Measurements from ENCODE around the gene LMAN1L. TPM values are rescaled to one million over a fixed set of nuclear protein-coding genes. Genes with fewer than 3 reads are reported as not detected.

The LMAN1L gene
- total RNA-seq, 6 experiments from 2014 or later, result not detected

DNA sequence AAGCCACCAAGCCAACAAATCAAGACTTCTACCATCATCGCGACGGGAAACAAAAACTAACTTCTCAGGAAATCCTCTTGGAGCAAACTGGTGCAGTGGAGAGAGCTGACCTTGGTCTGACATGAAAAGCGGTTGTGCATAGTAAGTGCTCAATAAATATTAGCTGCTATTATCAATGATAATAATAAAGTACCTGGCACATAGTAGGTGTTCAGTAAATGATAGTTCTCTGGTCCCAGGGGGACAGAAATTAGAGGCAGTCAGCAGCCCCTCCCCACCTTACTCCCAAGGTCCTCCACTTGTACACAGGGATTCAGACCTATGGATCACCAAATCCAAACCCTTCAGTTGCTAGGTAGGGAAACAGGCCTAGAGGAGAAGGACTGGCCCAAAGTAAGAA lies 36.7 kb upstream of the LMAN1L start:
- Mint-ChIP-seq H3K36me3 (ENCODE audit: low read depth) (no peaks in the 10 kb centered on the region), H3K9me3 (no peaks in the 10 kb centered on the region), H3K27ac (no peak overlapping the region), H3K4me1 (ENCODE audit: low read depth) (peaks cover 26% of the 10 kb centered on the region), H3K4me3 (no peak overlapping the region), H3K27me3 (ENCODE audit: insufficient read depth) (peaks cover 6% of the 10 kb centered on the region)
- TF ChIP-seq, protein P1, sequence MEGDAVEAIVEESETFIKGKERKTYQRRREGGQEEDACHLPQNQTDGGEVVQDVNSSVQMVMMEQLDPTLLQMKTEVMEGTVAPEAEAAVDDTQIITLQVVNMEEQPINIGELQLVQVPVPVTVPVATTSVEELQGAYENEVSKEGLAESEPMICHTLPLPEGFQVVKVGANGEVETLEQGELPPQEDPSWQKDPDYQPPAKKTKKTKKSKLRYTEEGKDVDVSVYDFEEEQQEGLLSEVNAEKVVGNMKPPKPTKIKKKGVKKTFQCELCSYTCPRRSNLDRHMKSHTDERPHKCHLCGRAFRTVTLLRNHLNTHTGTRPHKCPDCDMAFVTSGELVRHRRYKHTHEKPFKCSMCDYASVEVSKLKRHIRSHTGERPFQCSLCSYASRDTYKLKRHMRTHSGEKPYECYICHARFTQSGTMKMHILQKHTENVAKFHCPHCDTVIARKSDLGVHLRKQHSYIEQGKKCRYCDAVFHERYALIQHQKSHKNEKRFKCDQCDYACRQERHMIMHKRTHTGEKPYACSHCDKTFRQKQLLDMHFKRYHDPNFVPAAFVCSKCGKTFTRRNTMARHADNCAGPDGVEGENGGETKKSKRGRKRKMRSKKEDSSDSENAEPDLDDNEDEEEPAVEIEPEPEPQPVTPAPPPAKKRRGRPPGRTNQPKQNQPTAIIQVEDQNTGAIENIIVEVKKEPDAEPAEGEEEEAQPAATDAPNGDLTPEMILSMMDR (IDR thresholded peaks at IDR 0.05), result no peak
- DNase-seq, result no peak

DNA sequence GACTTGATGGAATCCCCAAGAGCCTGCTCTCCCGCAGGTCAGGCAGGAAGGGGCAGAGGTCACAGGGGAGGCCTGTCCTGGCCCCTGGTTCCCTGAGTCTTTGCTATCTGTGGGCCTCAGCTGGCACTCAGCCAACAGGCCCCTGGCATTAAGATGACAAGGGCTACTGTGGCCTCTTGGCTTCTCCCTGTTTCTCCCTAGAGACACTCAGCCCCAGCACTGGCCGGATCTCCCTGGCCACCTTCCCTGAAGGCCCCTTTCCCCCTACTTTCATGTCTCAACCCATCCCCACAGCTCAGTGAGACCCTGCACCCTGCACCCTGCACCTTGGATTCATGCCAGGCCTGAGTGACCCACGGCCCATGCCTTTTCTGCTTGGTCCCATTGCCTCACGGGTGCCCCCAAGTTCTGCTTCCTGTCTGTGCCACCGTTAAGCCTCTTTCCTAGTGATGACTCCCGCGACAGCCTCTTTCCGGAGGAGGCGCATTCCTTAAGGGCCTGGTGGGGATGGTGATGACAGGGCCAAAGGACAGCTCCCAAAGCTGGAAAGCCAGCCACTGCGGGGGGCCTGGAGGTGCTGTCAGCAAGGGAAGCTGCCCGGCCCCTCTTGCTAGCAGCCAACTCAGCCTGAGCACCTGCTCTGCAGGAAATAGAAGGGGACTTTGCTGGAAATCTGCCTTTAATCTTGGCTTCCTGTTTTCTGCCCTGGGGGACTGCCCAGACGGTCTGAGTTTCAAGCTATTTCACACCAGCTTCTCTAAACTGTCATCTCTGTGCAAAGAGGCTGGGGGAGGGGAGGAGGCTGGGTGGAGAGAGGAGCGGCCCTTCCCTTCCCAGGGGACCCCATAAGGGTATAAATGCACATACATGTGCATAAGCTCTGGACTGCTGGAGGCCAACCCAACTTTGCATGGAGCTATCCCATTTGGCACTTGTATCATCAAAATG lies 35.5 kb upstream of the LMAN1L start:
- DNase-seq, result no peak
- TF ChIP-seq, protein P1 (IDR thresholded peaks at IDR 0.05), result no peak
- Mint-ChIP-seq H3K9me3 (no peaks in the 10 kb centered on the region), H3K36me3 (ENCODE audit: low read depth) (no peaks in the 10 kb centered on the region), H3K4me3 (no peak overlapping the region), H3K27ac (no peak overlapping the region; the same call in 1 of the 2 replicates), H3K4me1 (ENCODE audit: low read depth) (peaks cover 34% of the 10 kb centered on the region), H3K27me3 (ENCODE audit: insufficient read depth) (peaks cover 6% of the 10 kb centered on the region)

DNA sequence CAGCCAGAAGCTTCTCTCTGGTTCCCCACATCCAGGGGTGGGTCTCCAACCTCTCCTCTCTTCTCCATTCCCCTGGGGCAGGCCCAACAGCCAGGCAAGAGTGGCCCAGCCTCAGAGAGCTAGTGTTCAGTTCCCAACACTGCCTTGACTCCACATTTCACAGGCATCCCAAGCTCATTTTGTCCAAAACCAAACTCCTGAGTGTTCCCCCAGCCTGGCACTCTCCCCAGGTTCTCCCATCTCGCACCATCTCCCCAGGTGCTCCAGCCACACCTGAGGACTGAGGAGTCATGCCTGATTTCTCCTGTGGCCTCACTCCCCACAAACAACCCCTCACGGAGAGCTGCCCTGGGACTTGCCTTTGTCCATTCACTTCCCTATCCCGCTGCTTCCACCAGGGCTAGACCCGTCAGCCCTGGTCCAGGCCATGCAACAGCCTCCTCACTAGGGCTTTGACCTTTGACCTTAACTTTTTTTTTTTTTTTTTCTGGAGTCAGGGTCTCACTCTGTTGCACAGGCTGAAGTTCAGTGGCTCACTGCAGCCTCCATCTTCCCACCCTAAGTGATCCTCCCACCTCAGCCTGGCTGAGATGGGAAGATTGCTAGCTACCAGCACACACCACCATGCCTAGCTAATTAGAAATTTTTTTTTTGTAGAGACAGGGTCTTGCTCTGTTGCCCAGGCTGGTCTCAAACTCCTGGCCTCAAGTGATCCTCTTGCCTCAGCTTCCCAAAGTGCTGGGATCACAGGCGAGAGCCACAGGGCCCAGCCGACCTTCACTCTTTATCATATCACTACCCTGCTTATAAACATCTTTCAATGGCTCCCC lies 34.7 kb upstream of the LMAN1L start:
- no peak for DNase-seq
- H3K4me3 Mint-ChIP-seq, result no peak overlapping the region
- H3K27ac Mint-ChIP-seq, result no peak overlapping the region
- H3K36me3 Mint-ChIP-seq (ENCODE audit: low read depth), result no peaks in the 10 kb centered on the region
- TF ChIP-seq, protein P1 (IDR thresholded peaks at IDR 0.05), result no peak
- H3K27me3 Mint-ChIP-seq (ENCODE audit: insufficient read depth), result peaks cover 5% of the 10 kb centered on the region
- H3K9me3 Mint-ChIP-seq, result no peaks in the 10 kb centered on the region
- peaks cover 37% of the 10 kb centered on the region for H3K4me1 Mint-ChIP-seq (ENCODE audit: low read depth)

DNA sequence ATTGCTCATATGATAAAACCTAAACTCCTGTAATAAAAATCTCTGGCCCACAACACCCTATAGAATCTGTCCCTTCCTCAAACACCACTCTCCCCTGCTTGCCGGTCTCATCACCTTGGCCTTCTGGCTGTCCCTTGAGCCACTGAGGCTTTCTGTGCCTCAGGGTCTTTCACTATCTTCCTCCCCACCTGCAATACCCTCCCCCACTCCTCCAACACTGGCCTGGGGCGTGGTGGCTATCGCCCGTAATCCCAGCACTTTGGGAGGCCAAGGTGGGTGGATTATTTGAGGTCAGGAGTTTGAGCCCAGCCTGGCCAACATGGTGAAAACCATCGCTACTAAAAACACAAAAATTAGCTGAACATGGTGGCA lies 34.0 kb upstream of the LMAN1L start:
- H3K27me3 Mint-ChIP-seq (ENCODE audit: insufficient read depth), result peaks cover 2% of the 10 kb centered on the region
- H3K27ac Mint-ChIP-seq, result no peak overlapping the region
- H3K4me1 Mint-ChIP-seq (ENCODE audit: low read depth), result peaks cover 43% of the 10 kb centered on the region
- no peaks in the 10 kb centered on the region for H3K9me3 Mint-ChIP-seq
- TF ChIP-seq, protein P1 (IDR thresholded peaks at IDR 0.05), result no peak
- no peak for DNase-seq
- H3K4me3 Mint-ChIP-seq, result no peak overlapping the region
- H3K36me3 Mint-ChIP-seq (ENCODE audit: low read depth), result no peaks in the 10 kb centered on the region

DNA sequence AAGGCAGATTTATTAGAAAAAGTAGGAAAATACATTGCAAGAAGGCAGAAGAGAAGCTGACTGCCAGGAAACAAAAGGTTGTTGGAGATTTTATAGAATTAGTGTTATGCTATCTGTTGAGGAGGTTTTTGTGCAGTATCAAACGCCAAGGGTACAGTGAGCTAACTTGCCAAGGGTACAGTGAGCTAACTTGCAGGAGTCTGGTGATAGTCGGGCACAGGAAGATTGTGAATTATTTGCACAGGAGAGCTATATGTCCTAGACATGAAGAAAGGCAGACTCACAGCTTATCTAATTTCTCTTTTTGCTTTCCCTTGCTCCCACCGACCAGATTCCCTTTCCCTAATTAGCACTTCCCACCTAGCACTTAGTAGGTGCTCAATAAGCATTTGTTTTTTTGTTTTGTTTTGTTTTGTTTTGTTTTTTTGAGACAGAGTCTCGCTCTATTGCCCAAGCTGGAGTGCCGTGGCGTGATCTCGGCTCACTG lies 33.4 kb upstream of the LMAN1L start:
- TF ChIP-seq, protein P1 (IDR thresholded peaks at IDR 0.05), result no peak
- H3K4me3 Mint-ChIP-seq, result no peak overlapping the region
- H3K36me3 Mint-ChIP-seq (ENCODE audit: low read depth), result no peaks in the 10 kb centered on the region
- H3K27ac Mint-ChIP-seq, result no peak overlapping the region
- H3K27me3 Mint-ChIP-seq (ENCODE audit: insufficient read depth), result peaks cover 2% of the 10 kb centered on the region
- DNase-seq, result no peak
- no peaks in the 10 kb centered on the region for H3K9me3 Mint-ChIP-seq
- H3K4me1 Mint-ChIP-seq (ENCODE audit: low read depth), result peaks cover 49% of the 10 kb centered on the region

Data from HFFc6 (cell line).